H1 (cell line): ENCODE data around the gene SBF2. TPM values are rescaled to one million over a fixed set of nuclear protein-coding genes. Genes with fewer than 3 reads are reported as not detected.

Experiments used
- CEBPB ChIP-seq: IDR thresholded peaks from 2 replicates; pipeline ENCODE4 v1.6.1; 2012; ENCODE audit warnings: low read depth, low read length
- GABPA ChIP-seq: IDR thresholded peaks from 2 replicates; pipeline ENCODE4 v1.6.1; 2011; ENCODE audit warnings: mild to moderate bottlenecking, low read length, moderate library complexity, borderline replicate concordance; ENCODE audit not compliant: insufficient read depth
- KDM1A ChIP-seq: fragments of 200-600, 300-600 bp; sonication (generic); IDR thresholded peaks from 2 replicates; pipeline ENCODE4 v1.7.1; 2016; ENCODE audit warnings: mild to moderate bottlenecking, low read length, borderline replicate concordance
- NRF1 ChIP-seq: IDR thresholded peaks from 2 replicates; pipeline ENCODE4 v1.6.1; 2011; ENCODE audit warnings: mild to moderate bottlenecking, low read depth, low read length, improper control_type of control experiment
- RAD21 ChIP-seq, 2 experiments: IDR thresholded peaks in 1 of 2; conservative IDR thresholded peaks in 1 of 2; 2 replicates each; pipeline ENCODE4 v1.6.1; 2011; ENCODE audit warnings: low read depth in 2 of 2, low read length in 2 of 2, improper control_type of control experiment in 1 of 2, inconsistent platforms in 1 of 2, mild to moderate bottlenecking in 1 of 2, moderate library complexity in 1 of 2
- SAP30 ChIP-seq: fragments of 300-600 bp; sonication (generic); IDR thresholded peaks from 2 replicates; pipeline ENCODE4 v1.7.1; 2012; ENCODE audit warnings: low read length, moderate library complexity, mild to moderate bottlenecking, inconsistent platforms; ENCODE audit not compliant: insufficient read depth, insufficient replicate concordance
- SIX5 ChIP-seq: IDR thresholded peaks from 2 replicates; pipeline ENCODE4 v1.6.1; 2011; ENCODE audit warnings: mild to moderate bottlenecking, low read depth, low read length
- SP2 ChIP-seq: IDR thresholded peaks from 2 replicates; pipeline ENCODE4 v1.6.1; 2012; ENCODE audit warnings: mild to moderate bottlenecking, low read length, inconsistent platforms
- SP4 ChIP-seq: IDR thresholded peaks from 2 replicates; pipeline ENCODE4 v1.6.1; 2012; ENCODE audit warnings: low read length, inconsistent platforms
- USF2 ChIP-seq: IDR thresholded peaks from 2 replicates; pipeline ENCODE4 v1.6.1; 2011; ENCODE audit warnings: low read length, improper control_type of control experiment
- polyA plus RNA-seq, 7 experiments: library from polyadenylated mRNA; depleted of rRNA in 3 of 7; stranded (reverse) in 5 of 7; unstranded in 2 of 7; fragments of >200 nt in 5 of 7; fragments of 200-250 nt in 2 of 7; gene quantifications; 1 replicate in 5 of 7; 2 replicates in 1 of 7; 4 replicates in 1 of 7; pipeline versions ENCODE4 v1.2.1 to v1.2.3, GENCODE V29; 2011 to 2013; ENCODE audit warnings: missing spikeins in 2 of 7, mixed read lengths in 2 of 7
- total RNA-seq: library from RNA; stranded (reverse); fragmentation: NEBNext Ultra II Directional; extraction: Animal tissue kit (Norgen Biotek cat#: 25700); gene quantifications from 2 replicates; pipeline ENCODE4 v1.2.1, GENCODE V29; 2021
- TF ChIP-seq, protein P1 (sequence below): IDR thresholded peaks from 2 replicates; pipeline ENCODE4 v1.6.1; 2012; ENCODE audit warnings: inconsistent platforms

SBF2 gene
- total and polyA plus RNA-seq, 2 of the 8 experiments (the other 6 are each of a cell fraction or from before 2014, with no cell fraction given), result 36.7 to 50.5 TPM

DNA sequence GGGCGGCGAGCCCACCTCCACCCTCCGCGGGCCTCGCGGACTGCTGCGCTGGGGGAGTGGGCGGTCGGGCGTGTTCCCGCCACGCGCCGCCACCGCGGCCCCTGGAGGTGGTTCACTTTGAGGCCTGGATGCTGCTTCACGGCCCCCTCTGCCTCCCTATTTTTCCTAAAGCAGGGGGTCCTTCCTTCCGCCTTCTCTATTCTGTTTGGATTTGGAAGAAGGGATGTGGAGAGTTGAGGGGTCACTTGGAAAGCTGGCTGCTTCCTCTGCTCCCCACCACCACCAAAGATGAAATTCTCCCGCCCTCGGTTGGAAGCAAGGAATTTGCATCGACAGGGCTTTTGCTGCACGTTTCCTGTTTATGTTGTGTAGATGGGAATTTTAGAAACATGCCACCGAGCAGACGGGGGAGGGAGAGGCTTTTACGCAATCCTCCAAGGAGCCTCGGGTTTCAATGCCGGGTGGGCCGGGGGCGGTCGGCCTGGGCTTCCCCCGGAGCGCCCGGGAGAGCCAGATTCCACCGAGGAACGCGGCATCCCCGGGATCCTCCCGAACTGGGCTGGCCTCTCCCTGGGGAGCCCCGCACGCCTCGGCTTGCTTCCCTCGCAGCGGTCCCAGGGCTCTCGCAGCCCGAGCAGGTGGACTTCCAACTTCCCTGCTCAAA lies 403 bp upstream of the SBF2 start (continued):
- TF ChIP-seq USF2 (no peak), RAD21 (IDR thresholded peaks at IDR 0.05 in 1 of 2, conservative IDR thresholded peaks at IDR 0.05 in 1 of 2; ENCODE audit: low read depth in 2 of 2, low read length in 2 of 2) (no peak), SP4 (no peak), SP2 (no peak), CEBPB (peak; percentile 87), KDM1A (no peak), NRF1 (no peak), GABPA (no peak), SAP30 (no peak), SIX5 (no peak)
- TF ChIP-seq, protein P1, sequence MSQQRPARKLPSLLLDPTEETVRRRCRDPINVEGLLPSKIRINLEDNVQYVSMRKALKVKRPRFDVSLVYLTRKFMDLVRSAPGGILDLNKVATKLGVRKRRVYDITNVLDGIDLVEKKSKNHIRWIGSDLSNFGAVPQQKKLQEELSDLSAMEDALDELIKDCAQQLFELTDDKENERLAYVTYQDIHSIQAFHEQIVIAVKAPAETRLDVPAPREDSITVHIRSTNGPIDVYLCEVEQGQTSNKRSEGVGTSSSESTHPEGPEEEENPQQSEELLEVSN, result peak; percentile 78
